Measurements from ENCODE around the gene MPHOSPH9.

DNA sequence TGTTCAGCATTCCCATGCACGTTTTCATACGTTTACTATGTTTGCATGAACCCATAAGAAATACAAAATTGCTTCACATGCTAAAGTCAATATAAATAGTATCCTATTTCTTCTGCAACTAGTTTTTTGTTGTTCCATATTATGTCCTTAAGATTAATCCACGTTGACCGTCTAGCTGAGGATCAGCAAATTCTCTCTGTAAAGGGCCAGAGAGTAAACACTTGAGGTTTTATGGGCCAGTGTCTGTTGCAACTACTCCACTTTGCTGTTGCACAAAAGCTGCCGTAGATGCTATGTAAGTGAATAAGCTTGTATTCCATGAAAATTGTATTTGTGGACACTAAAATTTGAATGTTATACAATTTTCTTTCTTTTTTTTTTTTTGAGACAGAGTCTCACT is 61.0 kb downstream of the MPHOSPH9 start:
- TF ChIP-seq CTCF (IDR thresholded peaks at IDR 0.05) (no peak), EZH2 (IDR thresholded peaks at IDR 0.05) (no peak)

Data from neural progenitor cell (in vitro differentiated cells).